Astrocyte (in vitro differentiated cells and primary cell): ENCODE results near the gene TMEM232.

ENCODE experiments used
- CTCF ChIP-seq: IDR thresholded peaks from 2 replicates; pipeline ENCODE4 v1.5.1; 2011; ENCODE audit warnings: low read depth, mild to moderate bottlenecking, inconsistent platforms, low read length, moderate library complexity; ENCODE audit not compliant: insufficient read depth
- EZH2 ChIP-seq: IDR thresholded peaks from 2 replicates; pipeline ENCODE4 v1.6.1; 2012; ENCODE audit warnings: mild to moderate bottlenecking, low read length, inconsistent platforms; ENCODE audit not compliant: insufficient read depth

- TF ChIP-seq CTCF (no peak), EZH2 (no peak)
These were observed 44.5 kb downstream of the TMEM232 start for GRCh38 chr5:110681953-110682352.
